Esophagus muscularis mucosa (tissue), 4 donors: ENCODE measurements around the gene SDR39U1.

Experiments
- EP300 ChIP-seq: sonication (generic); formaldehyde crosslinking; IDR thresholded peaks from one replicate; pipeline ENCODE4 v1.6.1; 2017; ENCODE audit warnings: antibody characterized with exemption
- POLR2AphosphoS5 ChIP-seq, 2 donors: sonication (generic); formaldehyde crosslinking; IDR thresholded peaks; one replicate each; pipeline ENCODE4 v1.6.1; 2017; ENCODE audit warnings: antibody characterized with exemption in 2 of 2
- TF ChIP-seq, protein P1 (sequence below), 3 experiments: fragments of 200-600 bp in 2 of 3; fragments of 450-650 bp in 1 of 3; sonication (generic) in 2 of 3; IDR thresholded peaks; one replicate each; pipeline ENCODE4 v1.5.1; 2017 to 2019; ENCODE audit warnings: antibody characterized with exemption in 3 of 3, mild to moderate bottlenecking in 2 of 3, moderate library complexity in 1 of 3

DNA sequence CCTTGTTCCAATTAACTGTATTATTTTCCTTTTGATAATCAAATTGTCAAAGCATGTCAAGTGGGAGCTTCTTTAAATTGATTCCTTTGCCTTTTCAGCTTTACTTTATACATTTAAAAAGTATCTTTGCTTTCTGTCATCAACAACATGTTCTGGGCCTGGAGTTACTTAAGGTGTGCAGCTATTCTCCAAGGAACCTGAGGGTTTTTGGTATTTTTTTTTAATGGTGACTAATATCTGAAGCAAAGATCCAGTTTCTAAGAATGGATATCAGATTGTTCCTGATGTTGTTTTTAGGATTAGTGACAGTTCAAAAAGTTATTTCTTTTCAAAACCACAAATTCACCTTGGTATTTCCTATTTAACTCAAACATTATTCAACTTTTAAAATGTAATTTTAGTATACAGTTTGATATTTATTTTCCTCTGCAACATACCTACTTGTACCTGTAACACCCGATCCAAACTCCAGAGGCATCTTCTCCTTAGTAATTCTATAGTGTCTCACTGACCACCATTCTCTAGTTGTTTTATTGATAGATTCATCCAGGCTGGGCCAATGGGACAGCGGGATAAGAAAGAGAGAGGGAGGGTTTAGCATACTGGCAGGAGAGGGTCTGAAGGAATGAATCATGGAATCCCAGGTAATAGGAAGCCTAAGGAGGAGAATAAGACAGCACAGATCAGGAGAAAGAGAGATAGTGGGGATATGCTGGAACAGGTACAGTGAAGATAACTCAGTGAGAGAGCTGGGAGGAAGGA, 16.2 kb downstream of the SDR39U1 start:
- no peak for TF ChIP-seq POLR2AphosphoS5 (IDR thresholded peaks at IDR 0.05)
- TF ChIP-seq, protein P1, sequence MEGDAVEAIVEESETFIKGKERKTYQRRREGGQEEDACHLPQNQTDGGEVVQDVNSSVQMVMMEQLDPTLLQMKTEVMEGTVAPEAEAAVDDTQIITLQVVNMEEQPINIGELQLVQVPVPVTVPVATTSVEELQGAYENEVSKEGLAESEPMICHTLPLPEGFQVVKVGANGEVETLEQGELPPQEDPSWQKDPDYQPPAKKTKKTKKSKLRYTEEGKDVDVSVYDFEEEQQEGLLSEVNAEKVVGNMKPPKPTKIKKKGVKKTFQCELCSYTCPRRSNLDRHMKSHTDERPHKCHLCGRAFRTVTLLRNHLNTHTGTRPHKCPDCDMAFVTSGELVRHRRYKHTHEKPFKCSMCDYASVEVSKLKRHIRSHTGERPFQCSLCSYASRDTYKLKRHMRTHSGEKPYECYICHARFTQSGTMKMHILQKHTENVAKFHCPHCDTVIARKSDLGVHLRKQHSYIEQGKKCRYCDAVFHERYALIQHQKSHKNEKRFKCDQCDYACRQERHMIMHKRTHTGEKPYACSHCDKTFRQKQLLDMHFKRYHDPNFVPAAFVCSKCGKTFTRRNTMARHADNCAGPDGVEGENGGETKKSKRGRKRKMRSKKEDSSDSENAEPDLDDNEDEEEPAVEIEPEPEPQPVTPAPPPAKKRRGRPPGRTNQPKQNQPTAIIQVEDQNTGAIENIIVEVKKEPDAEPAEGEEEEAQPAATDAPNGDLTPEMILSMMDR (IDR thresholded peaks at IDR 0.05), result no peak
- no peak for TF ChIP-seq EP300
